GM12878 (cell line): ENCODE measurements around the gene SBNO2. TPM values are rescaled to one million over a fixed set of nuclear protein-coding genes. Genes with fewer than 3 reads are reported as not detected.

ENCODE experiments used
- CEBPB ChIP-seq, 2 experiments: fragments of 150-350 bp in 1 of 2; IDR thresholded peaks; 2 replicates each; pipeline ENCODE4 v1.6.1; 2012 to 2014; ENCODE audit warnings: low read depth in 2 of 2, low read length in 2 of 2, borderline replicate concordance in 1 of 2, inconsistent platforms in 1 of 2
- CUX1 ChIP-seq: IDR thresholded peaks from 2 replicates; pipeline ENCODE4 v1.6.1; 2012; ENCODE audit warnings: improper control_type of control experiment, low read depth, low read length; ENCODE audit not compliant: insufficient replicate concordance
- FOXK2 ChIP-seq: fragments of 450-650 bp; IDR thresholded peaks from 2 replicates; pipeline ENCODE4 v1.6.1; 2017; ENCODE audit warnings: mild to moderate bottlenecking, moderate library complexity
- HDAC6 ChIP-seq: fragments of 200-600 bp; sonication (generic); IDR thresholded peaks from one replicate; pipeline ENCODE4 v1.8.0; 2017; ENCODE audit warnings: antibody characterized with exemption; ENCODE audit not compliant: unreplicated experiment
- IKZF2 ChIP-seq, 2 experiments: fragments of 450-650 bp; IDR thresholded peaks; 2 replicates each; pipeline ENCODE4 v1.6.1; 2017; ENCODE audit warnings: mild to moderate bottlenecking in 2 of 2, moderate library complexity in 2 of 2
- MTA2 ChIP-seq: fragments of 450-650 bp; IDR thresholded peaks from 2 replicates; pipeline ENCODE4 v1.6.1; 2016; ENCODE audit warnings: low read depth, mild to moderate bottlenecking, moderate library complexity
- PRDM15 ChIP-seq: fragments of 450-650 bp; formaldehyde crosslinking; IDR thresholded peaks from 2 replicates; pipeline ENCODE4 v1.4.0; 2020; ENCODE audit warnings: mild to moderate bottlenecking, moderate library complexity
- RELB ChIP-seq: fragments of 450-650 bp; IDR thresholded peaks from 2 replicates; pipeline ENCODE4 v1.6.1; 2017; ENCODE audit warnings: low read depth, mild to moderate bottlenecking, moderate library complexity
- SIX5 ChIP-seq: IDR thresholded peaks from 2 replicates; pipeline ENCODE4 v1.6.1; 2011; ENCODE audit warnings: mild to moderate bottlenecking, low read depth, low read length, moderate library complexity; ENCODE audit not compliant: severe bottlenecking
- SMAD5 ChIP-seq: IDR thresholded peaks from 2 replicates; pipeline ENCODE4 v1.6.1; 2016; ENCODE audit warnings: antibody characterized with exemption, low read depth
- SP1 ChIP-seq: IDR thresholded peaks from one replicate; pipeline ENCODE4 v1.6.1; 2011; ENCODE audit warnings: low read depth, low read length
- SREBF2 ChIP-seq: IDR thresholded peaks from 2 replicates; pipeline ENCODE4 v1.6.1; 2012; ENCODE audit warnings: mild to moderate bottlenecking, low read length
- TAF1 ChIP-seq: IDR thresholded peaks from 2 replicates; pipeline ENCODE4 v1.6.1; 2011; ENCODE audit warnings: mild to moderate bottlenecking, low read depth, low read length, borderline replicate concordance
- ZBTB11 ChIP-seq: fragments of 450-650 bp; formaldehyde crosslinking; IDR thresholded peaks from 2 replicates; pipeline ENCODE4 v1.5.0; 2022; ENCODE audit warnings: mild to moderate bottlenecking, missing genetic modification characterization
- ZNF217 ChIP-seq: fragments of 450-650 bp; IDR thresholded peaks from 2 replicates; pipeline ENCODE4 v1.6.1; 2017; ENCODE audit warnings: antibody characterized with exemption, mild to moderate bottlenecking
- polyA plus RNA-seq, 11 experiments: library from polyadenylated mRNA; depleted of rRNA in 4 of 11; unstranded in 6 of 11; stranded (reverse) in 5 of 11; fragments of >200 nt; fragmentation: Nextera tagmentation in 4 of 11; fragmentation: Illumina TruSeq in 1 of 11; extraction: Ambion mirVana in 4 of 11; extraction: Trizol in 1 of 11; gene quantifications; 1 replicate in 1 of 11; 2 replicates in 10 of 11; pipeline versions ENCODE4 v1.2.1 to v1.2.3, GENCODE V29; 2011 to 2016; ENCODE audit warnings: inconsistent platforms in 2 of 11, missing spikeins in 2 of 11, low read depth in 1 of 11
- total RNA-seq, 4 experiments: library from RNA; depleted of rRNA in 3 of 4; stranded (reverse); fragments of >200 nt in 3 of 4; fragmentation: Illumina TruSeq in 1 of 4; extraction: Trizol in 1 of 4; gene quantifications; 2 replicates each; pipeline versions ENCODE4 v1.2.1 to v1.2.3, GENCODE V29; 2013 to 2021

Gene SBNO2
- total and polyA plus RNA-seq, 10 of the 15 experiments (the other 5 are each of a cell fraction or from before 2014, with no cell fraction given): 0.08 to 44.6 (median 5.4) TPM

GRCh38 chr19:1087813-1088415, 86.2 kb downstream of the SBNO2 start (continued):
- no peak for TF ChIP-seq SREBF2
- TF ChIP-seq PRDM15 (CRISPR knock-in tag): no peak
- no peak for TF ChIP-seq CUX1
- TF ChIP-seq SIX5: no peak
- TF ChIP-seq FOXK2: no peak
- no peak for TF ChIP-seq CEBPB (IDR thresholded peaks at IDR 0.05; ENCODE audit: borderline replicate concordance in 1 of 2, low read depth in 2 of 2, low read length in 2 of 2)
- no peak for TF ChIP-seq MTA2
- TF ChIP-seq IKZF2 (IDR thresholded peaks at IDR 0.05): peak; percentile 60 to 65; a peak in 2 of 4 replicates
- no peak for TF ChIP-seq HDAC6
- no peak for TF ChIP-seq ZBTB11 (CRISPR knock-in tag)
- no peak for TF ChIP-seq TAF1
- no peak for TF ChIP-seq ZNF217
- TF ChIP-seq RELB: 0 out of 2 replicates have a peak, but pooled peaks have one; percentile 17
- 0 out of 2 replicates have a peak, but pooled peaks have one; percentile 30 for TF ChIP-seq SMAD5
- no peak for TF ChIP-seq SP1
